ENCODE results near the gene PDE3A.
"Not testable (repeated sequence)": the region's sequence is repeated elsewhere in the genome, so short reads cannot be mapped to it uniquely, and the experiment has no call there.

PDE3A gene

DNA sequence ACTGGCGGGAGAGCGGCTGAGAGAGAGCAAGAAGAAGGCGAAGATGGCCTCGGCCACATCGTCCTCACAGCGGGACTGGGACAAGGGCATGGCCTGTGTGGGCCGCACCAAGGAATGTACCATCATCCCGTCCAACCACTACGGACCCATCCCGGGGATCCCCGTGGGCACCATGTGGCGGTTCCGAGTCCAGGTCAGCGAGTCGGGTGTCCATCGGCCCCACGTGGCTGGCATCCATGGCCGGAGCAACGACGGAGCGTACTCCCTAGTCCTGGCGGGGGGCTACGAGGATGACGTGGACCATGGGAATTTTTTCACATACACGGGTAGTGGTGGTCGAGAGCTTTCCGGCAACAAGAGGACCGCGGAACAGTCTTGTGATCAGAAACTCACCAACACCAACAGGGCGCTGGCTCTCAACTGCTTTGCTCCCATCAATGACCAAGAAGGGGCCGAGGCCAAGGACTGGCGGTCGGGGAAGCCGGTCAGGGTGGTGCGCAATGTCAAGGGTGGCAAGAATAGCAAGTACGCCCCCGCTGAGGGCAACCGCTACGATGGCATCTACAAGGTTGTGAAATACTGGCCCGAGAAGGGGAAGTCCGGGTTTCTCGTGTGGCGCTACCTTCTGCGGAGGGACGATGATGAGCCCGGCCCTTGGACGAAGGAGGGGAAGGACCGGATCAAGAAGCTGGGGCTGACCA, 183.6 kb downstream of the PDE3A start:
- DNase-seq (ENCODE audit: low read depth) = not testable (repeated sequence)

DNA sequence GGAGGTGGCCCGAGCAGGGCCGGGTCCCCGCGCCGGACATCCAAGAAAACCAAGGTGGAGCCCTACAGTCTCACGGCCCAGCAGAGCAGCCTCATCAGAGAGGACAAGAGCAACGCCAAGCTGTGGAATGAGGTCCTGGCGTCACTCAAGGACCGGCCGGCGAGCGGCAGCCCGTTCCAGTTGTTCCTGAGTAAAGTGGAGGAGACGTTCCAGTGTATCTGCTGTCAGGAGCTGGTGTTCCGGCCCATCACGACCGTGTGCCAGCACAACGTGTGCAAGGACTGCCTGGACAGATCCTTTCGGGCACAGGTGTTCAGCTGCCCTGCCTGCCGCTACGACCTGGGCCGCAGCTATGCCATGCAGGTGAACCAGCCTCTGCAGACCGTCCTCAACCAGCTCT, 184.2 kb downstream of the PDE3A start:
- not testable (repeated sequence) for DNase-seq (ENCODE audit: low read depth)

- no peak for DNase-seq (ENCODE audit: low read depth)
Measured at GRCh38 chr12:20555015-20555414, 186.7 kb downstream of the PDE3A start.

- no peak for DNase-seq (ENCODE audit: low read depth)
Measured at GRCh38 chr12:20555771-20556170, 187.4 kb downstream of the PDE3A start.

- DNase-seq (ENCODE audit: low read depth) = no peak
Measured at GRCh38 chr12:20557096-20557495, 188.8 kb downstream of the PDE3A start.

DNA sequence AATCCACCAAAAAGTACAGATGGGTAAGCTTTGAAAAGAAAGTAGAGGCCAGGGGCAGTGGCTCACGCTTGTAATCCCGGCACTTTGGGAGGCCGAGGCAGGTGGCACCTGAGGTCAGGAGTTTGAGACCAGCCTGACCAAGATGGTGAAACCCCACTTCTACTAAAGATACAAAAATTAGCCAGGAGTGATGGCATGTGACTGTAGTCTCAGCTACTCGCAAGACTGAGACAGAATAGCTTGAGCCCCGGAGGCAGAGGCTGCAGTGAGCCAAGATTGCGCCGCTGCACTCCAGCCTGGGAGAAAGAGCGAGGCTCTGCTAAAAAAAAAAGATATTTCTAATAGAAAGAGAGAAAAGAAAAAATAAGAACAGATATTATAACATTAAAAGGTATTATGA, 192.6 kb downstream of the PDE3A start:
- DNase-seq (ENCODE audit: low read depth) = no peak

DNA sequence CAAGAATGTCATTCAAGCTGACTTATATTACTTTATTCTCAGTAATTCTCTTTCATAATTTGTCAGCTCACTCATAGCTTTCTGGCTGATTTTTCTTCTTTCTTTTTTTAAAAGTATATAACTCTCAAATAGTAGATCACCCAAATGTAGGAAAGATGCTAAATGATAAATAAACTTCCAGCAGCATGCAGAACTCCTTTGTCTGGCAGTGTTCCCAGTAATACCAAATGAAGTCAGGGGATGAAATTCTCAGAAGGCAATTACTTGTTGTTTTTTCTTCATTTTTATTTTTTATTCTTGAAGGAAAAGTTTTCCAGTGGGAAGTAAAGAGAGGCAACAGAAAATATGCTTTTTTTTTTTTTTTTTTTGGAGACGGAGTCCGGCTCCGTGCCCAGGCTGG, 193.5 kb downstream of the PDE3A start:
- DNase-seq (ENCODE audit: low read depth) = no peak

GRCh38 chr12:20567413-20567812, 199.1 kb downstream of the PDE3A start:
- no peak for DNase-seq (ENCODE audit: low read depth)

DNA sequence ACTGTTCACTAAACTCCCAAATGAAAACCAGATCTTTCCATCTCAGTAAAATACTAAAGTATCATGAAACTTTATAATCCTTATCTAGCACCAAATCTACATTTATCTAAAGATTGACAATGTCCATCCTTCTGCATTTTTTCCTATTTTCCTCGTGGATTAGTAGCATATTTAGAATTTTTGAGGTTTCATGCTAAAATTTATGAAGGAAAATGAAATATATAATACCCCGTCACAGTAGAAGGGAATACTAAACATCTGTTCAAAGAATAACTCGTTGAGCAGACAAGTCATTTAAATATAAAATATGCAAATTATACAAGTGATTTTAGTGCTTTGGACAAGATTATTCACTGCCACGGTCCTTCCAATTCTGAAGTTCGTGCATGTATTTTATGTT, 204.1 kb downstream of the PDE3A start:
- no peak for DNase-seq (ENCODE audit: low read depth)

DNA sequence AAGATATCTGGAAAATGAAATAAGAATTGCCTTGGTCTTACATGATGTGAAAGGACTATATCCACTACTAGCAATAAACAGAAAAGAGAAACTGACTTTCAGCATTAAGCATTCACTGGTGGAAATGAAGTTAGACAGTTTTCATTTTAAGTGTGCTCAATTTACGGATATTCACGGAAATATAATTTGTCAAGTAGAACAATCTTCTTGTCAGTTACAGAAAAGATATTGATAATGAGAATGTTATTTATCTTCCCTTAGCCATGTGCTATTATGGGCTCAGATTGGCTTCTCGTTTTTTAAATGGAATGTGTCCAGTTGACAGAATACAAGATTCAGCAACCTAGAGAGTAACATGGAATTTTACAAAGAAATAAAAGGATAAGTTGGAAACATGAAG, 208.2 kb downstream of the PDE3A start:
- no peak for DNase-seq (ENCODE audit: low read depth)

DNA sequence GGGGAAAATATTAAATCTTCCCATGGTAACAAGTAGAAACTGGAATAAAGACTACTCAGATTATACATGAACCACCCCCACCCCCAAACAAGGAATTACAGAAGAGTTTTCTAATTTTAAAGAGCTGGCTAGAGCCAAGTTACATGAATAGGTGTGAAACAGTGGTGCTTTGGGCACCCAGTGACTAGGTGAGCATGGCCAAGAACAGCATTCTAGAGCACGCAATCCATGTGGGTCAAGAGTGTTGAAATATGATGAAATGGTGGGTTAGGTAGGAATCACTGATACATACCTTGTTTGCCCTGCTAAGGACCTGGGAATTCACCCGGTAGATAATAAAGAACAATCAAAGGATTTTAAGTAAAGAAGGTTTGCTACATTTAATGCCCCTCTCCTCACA, 208.7 kb downstream of the PDE3A start:
- no peak for DNase-seq (ENCODE audit: low read depth)

- no peak for DNase-seq (ENCODE audit: low read depth)
Measured at GRCh38 chr12:20578142-20578541, 209.8 kb downstream of the PDE3A start.

- no peak for DNase-seq (ENCODE audit: low read depth)
Measured at GRCh38 chr12:20585055-20585625, 216.8 kb downstream of the PDE3A start.

- DNase-seq (ENCODE audit: low read depth) = no peak
Measured at GRCh38 chr12:20585913-20586312, 217.6 kb downstream of the PDE3A start.

GRCh38 chr12:20588042-20588441, 219.7 kb downstream of the PDE3A start:
- DNase-seq (ENCODE audit: low read depth) = no peak

GRCh38 chr12:20590570-20590969, 222.2 kb downstream of the PDE3A start:
- no peak for DNase-seq (ENCODE audit: low read depth)

- no peak for DNase-seq (ENCODE audit: low read depth)
Measured at GRCh38 chr12:20592556-20592955, 224.2 kb downstream of the PDE3A start.

DNA sequence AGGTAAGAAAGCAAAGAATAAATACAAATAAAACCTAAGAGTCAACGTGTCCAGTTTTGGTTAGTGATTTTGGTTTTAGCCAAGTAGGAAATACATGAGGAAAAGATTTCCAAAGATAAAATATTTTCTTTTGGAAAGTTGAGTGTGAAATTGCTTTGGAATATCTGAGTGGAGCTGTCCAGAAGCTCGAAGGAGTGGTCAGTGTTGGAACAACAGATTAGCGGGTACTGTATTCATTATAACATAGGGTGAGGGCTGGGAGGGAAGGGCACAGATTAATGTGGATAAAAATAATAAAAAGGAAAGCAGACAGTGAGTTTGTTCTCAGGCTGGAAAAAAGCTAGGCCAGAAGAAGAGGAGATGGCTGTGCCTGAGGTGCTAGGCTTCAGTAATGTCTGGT, 225.3 kb downstream of the PDE3A start:
- no peak for DNase-seq (ENCODE audit: low read depth)

DNA sequence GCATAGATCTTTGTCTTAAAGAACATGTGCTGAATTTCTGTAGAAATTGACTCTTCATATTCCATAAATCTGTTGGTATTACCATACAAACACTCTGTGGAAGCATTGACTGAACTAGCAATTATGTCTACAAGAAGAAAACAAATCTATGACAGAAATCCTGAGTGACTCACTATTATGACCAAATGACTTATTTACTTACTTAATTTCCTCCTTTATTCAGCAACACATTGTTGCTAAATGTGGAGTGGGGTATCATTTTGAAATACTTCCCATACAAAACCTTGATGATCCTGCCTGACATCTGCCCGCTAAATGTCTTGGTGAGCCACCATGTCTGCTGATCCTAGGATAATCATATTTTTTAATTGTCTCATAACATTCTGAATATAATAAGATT, 227.7 kb downstream of the PDE3A start:
- DNase-seq (ENCODE audit: low read depth) = no peak

GRCh38 chr12:20599757-20600156, 231.4 kb downstream of the PDE3A start:
- DNase-seq (ENCODE audit: low read depth) = no peak

- no peak for DNase-seq (ENCODE audit: low read depth)
Measured at GRCh38 chr12:20601668-20602280, 233.4 kb downstream of the PDE3A start.

GRCh38 chr12:20602641-20603391, 234.5 kb downstream of the PDE3A start:
- DNase-seq (ENCODE audit: low read depth) = no peak

Data from stimulated activated CD8-positive, alpha-beta memory T cell treated with anti-CD3 and anti-CD28 coated beads, Interleukin-7, amount 100 ng/mL, for 24 hours (primary cell).